NCI-H2081 (cell line): ENCODE measurements around the gene ACTA1.
A peak's percentile ranks its signal among the peaks of the same experiment; 100 is the strongest.
"Not testable (repeated sequence)": the region's sequence is repeated elsewhere in the genome, so short reads cannot be mapped to it uniquely, and the experiment has no call there.

Source experiments
- DNase-seq, 2 experiments: peaks; one replicate each; lab custom pipeline; 2025; lab: John Stamatoyannopoulos, UW

The ACTA1 gene

DNA sequence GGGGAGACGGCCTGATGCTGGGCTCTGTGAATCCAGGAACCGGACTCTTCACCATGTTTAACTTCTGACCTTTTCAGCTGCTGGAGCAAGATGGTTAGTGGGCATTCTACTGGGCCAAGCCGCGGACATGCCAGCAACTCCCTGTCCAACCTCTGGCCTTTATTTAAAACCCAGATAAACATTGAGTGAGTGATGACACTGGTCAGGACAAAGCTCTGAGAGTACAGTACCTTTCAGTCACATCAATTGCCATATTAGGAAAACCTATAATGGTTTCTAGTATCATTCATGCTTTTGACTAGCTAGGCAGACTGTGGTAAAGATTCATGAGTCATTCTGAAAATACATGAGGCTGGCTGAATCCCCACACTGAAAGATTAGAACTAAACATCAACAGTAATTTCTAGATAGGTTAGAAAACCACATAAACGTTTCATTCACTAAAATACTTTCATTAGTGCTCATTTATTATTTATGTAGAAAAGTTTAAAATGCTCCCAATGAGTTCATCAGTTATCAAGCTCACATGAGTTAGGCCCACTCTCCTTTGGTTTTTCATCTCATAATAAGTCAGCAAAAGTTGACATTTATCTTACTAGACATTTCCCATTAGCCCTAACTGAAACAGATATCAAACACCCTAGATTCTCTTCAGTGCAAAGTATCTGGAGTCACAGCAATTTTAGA lies 7.1 kb upstream of the ACTA1 start:
- no peak for DNase-seq

DNA sequence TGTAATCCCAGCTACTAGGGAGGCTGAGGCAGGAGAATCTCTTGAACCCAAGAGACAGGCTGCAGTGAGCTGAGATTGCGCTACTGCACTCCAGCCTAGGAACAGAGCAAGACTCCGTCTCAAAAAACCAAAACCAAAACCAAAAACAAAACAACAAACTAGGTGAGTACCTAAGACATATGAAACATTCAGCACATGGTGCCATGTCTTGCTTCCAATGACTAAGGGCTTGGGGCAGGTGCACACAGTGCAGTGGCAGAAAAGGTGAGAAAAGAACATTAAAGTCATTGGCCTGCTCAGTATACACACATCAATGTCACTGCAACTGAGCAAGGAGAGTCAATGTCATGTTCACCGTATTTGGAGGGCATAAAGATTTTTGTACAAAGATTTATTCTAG lies 4.1 kb upstream of the ACTA1 start:
- no peak for DNase-seq

DNA sequence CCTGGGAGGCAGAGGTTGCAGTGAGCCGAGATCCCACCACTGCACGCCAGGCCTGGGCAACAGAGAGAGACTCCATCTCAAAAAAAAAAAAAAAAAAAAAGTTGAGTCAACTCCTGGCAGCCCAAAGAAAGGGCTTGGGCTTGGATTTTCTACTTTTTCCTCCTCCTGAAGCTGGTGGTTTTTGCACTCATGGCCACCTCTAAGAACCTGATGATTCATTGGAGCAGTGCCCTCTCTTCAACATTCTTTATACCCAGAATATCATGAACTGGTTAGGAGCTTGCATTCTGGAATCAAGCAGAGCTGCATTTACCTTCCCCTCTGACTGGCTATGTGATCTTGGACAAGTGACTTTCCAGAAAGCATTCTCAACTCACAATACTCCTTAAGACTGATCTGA lies 3.5 kb upstream of the ACTA1 start:
- no peak for DNase-seq

DNA sequence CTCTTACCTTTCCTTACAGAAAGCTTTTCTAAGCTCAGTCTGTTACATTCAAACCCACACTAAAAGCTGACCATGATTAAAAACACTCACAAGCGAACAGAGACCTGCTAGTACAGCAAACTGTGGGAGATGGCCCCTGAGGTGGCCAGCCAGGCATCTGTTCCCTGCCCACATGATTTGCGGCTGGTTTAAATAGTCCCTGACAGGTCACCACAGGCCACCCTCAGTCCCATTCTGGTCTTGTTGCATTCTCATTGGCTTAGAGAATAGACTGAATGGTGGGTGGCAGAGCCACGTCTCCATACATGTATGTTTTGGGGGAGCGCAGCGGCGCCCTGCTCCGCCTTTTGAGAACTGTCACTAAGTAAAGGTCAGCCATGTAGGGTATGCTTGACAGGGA lies 2.3 kb upstream of the ACTA1 start:
- DNase-seq, result no peak

DNA sequence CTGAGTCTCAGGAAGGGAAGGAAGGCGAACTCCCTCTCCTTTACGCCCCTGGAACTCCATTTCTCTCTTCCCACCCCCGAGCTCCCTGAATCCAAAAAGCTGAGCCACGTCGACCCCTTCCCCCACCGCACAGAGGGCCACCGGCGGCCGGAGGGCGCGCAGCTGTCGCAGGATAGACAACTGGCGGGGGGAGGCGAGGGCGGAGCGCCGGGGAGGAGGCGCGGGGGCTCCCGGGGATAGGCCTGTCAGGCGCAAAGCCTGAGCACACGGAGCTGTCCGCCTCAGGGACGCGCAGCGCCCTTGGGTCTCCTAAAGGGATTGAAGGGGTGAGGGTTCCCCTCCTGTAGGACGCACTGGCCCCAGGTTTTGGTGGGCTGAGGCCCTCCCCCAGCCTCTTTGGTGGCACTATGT lies 752 bp upstream of the ACTA1 start:
- no peak for DNase-seq

DNA sequence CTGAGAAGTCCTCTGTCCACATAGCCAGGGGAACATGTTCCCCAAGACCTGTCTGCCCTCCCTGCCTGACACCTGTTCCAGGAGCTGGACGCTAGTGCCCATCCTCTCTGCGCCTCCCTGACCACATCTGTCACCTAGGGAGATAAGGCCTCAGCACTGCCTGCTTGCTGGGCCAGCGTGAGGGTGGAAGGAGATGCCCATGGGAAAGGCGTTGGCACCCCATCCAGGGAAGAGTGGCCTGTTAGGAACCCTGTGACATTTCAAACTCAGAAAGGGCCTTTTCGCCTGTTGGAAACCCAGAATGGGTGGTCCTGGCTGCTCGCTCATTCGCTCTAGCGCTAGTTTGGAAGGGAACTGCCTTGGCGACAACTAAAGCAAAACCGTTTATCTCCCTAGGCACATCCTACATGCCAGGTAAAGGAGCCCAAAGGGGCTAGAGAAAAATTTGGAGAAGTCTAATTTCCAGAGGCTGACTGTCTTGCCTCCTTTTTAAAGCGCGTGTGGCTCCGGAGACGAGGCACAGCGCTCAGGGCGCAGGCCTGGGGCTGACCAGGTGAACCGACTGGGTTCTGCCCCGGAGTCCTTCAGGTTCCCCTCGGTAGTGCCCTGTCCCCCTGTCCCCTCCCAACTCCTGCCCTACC lies 410 bp downstream of the ACTA1 start:
- no peak for DNase-seq

DNA sequence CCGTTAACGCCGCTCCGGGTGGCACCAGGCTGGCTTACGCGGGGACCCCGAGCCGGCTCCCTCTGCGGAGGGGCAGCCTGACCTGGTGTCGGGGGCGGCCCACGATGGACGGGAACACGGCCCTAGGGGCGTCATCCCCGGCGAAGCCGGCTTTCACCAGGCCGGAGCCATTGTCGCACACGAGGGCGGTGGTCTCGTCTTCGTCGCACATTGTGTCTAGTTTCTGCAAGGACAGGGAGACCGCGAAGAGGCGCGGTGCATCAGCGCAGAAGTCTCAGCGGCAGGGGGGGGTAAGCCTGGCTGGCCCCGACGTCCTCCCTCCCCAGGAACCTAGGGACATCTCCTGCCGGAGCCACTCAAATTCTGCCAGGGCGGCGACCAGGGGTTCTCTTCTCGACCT lies 989 bp downstream of the ACTA1 start:
- DNase-seq, result no peak

DNA sequence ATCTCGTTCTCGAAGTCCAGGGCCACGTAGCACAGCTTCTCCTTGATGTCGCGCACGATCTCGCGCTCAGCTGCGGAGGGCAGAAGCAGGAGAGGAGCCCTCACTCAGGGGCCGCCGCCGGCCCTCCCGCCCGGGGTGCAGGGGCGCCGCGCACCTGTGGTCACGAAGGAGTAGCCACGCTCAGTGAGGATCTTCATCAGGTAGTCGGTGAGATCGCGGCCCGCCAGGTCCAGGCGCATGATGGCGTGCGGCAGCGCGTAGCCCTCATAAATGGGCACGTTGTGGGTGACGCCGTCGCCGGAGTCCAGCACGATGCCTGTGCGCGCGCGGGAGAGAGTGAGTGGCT lies 1.8 kb downstream of the ACTA1 start:
- no peak for DNase-seq

DNA sequence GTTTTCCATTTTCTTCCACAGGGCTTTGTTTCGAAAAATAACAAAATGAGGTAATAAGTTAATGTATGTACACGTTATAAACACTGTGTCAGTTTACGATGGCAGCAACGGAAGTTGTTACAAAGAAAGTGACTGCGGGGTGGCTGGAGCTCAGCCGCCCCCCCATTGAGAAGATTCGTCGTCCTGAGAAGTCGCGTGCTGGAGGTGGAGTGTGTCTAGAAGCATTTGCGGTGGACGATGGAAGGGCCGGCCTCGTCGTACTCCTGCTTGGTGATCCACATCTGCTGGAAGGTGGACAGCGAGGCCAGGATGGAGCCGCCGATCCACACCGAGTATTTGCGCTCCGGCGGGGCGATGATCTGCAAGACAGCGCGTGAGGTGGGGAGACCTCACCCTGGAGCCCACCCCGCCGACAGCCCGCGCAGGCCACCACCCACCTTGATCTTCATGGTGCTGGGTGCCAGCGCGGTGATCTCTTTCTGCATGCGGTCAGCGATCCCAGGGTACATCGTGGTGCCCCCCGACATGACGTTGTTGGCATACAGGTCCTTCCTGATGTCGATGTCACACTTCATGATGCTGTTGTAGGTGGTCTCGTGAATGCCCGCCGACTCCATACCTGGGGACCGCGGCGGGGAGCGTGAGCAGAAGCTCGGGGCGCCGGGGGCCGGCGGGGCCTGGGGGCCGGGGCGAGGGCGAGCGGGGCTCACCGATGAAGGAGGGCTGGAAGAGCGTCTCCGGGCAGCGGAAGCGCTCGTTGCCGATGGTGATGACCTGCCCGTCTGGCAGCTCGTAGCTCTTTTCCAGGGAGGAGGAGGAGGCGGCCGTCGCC lies 2.4 kb downstream of the ACTA1 start:
- no peak for DNase-seq

DNA sequence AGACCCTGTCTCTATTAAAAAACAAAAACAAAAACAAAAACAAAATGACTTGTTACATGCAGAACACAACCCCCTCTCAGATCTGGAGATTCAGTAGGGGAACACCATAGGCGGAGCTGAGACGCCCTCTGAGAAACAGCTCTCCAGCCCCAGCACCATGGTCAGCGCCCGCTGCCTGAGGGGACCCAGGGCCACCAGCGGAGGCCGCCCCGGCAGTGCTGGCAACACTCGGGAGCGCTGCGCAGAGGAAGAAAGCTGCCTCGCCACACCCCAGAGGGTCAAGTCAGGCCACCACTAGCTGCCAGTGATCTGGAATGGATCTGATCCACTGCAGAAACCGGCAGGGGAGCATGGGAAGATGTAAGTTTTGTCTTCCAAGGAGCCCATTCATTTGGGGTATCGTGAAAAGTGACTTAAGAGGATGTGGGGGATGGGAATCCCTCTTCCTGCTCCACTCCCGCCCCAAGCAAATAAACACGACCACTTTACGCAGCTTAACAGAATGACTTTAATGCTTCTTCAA lies 3.1 kb downstream of the ACTA1 start:
- DNase-seq, result no peak

DNA sequence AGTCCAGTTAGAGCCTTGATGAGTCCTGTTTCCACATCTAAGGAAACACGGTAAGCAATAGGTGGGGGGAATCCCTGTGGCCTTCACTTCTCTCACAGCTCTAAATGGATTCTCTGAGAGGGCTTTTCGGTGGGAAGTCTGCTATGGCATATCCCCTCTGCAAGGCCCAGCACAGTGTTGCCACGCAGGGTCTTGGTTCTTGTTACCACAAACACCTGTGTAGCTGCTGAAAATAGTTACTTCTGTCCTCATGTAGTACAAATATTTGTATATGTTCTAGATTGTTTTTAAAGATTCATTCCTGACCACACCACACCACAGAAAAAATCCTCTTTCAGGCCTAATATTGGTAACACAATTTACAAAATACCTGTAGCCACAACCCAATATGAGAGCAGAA lies 5.6 kb downstream of the ACTA1 start:
- DNase-seq, result no peak

DNA sequence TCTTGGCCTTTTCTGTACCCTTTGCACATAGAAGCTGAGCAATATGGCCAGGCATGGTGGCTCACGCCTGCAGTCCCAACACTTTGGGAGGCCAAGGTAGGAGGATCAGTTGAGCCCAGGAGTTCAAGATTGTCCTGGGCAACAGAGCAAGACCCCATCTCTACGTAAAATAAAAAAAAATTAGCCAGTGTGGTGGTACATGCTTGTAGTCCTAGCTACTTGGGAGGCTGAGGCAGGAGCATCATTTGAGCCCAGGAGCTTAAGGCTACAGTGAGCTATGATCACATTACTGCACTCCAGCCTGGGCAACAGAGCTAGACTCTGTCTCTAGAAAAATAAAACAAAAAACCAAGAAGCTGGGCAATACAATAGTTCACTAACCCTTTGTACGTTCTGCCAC lies 6.3 kb downstream of the ACTA1 start:
- no peak for DNase-seq

DNA sequence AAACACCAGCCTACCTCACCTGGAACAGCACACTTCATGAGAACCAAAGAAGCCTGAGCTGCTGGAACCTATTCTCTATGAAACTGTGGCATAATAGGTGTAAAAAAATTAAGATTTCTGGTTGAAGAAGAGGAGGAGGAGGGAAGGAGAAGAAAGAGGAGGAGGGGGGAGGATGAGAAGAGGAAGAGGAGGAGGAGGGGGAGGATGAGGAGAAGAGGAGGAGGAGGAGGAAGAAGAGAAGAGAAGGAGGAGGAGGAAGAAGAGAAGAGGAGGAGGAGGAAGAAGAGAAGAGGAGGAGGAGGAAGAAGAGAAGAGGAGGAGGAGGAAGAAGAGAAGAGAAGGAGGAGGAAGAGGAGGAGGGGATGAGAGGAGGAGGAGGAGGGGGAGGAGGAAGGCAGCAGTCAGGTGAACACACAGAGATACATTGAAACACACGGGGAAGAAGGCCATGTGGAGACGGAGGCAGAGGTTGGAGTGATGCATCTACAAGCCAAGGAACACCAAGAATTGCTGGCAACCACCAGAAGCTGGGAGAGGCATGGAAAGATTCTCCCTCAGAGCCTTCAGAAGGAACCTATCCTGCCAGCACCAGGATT lies 8.2 kb downstream of the ACTA1 start:
- DNase-seq, result no peak

DNA sequence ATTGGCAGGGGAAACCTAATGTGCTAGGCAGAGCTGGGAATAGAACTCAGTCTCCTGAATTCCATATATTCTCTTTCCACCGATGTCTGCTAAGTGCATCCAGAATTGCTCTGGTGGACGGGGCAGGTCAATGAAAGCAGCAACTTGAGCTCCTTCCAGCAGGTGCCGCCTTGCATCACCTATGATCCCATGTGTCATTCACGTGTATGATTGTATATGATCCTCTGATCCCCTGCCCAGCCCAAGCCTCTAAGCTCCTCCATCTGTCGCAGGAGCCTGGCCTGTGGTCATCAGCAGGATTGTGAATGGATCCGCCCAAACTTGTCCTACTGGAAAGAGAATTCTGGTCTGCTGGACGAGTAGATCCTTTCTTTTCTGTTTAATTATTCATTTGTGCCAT lies 13.1 kb downstream of the ACTA1 start:
- DNase-seq, result no peak

DNA sequence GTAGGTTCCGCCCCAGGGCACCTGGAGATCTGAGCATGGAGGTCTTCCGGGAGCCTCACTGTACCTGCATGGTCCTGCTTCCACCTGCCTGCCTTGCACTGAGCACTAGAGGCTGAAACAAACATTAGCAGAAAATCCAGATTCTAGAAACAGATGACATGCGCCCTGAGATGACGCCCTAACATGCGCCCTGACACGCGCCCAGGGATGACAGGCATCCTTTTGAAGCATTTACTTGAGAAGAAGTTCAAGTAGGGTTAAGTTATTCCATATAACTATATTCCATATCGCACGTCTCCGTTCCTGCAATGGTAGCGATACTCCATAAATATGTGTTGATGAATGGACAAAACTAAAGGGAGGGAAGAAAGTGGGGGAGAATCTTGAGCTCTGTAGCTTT lies 13.7 kb downstream of the ACTA1 start:
- no peak for DNase-seq

DNA sequence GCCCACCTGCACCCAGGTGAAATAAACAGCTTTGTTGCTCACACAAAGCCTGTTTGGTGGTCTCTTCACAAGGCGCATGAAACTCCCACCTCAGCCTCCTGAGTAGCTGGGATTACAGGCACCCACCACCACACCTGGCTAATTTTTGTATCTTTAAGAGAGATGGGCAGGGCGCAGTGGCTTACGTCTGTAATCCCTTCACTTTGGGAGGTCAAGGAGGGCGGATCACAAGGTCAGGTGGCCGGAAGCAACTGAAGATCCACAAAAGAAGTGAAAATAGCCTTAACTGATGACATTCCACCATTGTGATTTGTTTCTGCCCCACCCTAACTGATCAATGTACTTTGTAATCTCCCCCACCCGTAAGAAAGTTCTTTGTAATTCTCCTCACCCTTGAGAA lies 15.3 kb downstream of the ACTA1 start:
- DNase-seq, result not testable (repeated sequence)

DNA sequence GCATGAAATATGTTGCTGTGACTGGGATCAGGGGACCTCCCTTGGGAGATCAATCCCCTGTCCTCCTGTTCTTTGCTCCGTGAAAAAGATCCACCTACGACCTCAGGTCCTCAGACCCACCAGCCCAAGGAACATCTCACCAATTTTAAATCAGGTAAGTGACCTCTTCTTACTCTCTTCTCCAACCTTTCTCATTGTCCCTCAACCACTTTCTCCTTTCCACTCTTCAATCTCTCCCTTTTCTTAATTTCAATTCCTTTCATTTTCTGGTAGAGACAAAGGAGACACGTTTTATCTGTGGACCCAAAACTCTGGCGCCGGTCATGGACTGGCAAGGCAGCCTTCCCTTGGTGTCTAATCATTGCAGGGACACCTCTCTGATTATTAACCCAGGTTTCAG lies 21.1 kb downstream of the ACTA1 start:
- DNase-seq, result not testable (repeated sequence)

DNA sequence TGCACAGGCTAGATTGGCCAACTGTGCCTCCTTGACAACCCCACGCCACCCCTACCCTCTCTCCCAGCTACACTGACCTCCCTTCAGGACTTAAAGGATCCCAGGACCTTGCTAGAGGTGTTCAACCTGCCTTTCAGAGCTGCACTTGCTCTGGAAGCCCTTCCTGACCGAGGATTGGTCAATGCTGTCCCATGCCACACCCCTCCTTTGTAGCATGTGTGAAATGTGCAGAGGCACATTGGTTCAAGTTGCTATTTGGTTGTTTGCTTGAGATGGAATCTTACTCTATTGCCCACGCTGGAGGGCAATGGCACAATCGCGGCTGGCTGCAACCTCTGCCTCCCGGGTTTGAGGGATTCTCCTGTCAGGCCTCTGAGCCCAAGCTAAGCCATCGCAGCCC lies 21.8 kb downstream of the ACTA1 start:
- DNase-seq, result peak in 1 of 2 experiments; percentile 25

DNA sequence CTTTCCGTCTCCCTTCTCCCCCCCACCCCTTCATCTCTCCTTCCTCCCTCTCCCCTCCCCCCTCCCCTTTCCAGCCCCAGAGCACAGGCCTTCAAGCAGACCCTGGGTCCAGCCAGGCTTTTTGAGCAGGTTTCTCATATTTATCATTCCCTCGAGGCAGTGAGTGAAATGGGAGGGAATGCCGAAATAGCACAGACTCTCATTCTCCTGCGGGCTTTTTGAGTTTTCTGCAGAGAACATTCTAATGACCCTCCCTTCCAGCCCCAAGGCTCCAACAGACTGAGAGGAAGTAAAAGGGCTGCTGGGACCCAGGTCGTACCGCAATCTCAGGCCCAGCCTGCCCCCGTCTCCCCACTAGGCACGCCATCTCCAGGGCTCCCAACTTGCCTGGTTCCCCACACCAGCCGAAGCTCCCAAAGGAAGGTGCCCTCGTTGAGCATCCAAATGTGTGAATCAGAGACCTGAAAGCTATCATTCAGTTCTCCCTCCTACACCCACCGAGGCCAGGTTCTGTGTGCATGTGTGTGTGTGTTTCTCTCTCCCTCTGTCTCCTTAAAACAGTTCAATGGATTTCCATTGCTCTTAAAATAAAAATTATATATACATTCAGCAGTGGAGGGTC lies 22.3 kb downstream of the ACTA1 start:
- DNase-seq, result no peak

DNA sequence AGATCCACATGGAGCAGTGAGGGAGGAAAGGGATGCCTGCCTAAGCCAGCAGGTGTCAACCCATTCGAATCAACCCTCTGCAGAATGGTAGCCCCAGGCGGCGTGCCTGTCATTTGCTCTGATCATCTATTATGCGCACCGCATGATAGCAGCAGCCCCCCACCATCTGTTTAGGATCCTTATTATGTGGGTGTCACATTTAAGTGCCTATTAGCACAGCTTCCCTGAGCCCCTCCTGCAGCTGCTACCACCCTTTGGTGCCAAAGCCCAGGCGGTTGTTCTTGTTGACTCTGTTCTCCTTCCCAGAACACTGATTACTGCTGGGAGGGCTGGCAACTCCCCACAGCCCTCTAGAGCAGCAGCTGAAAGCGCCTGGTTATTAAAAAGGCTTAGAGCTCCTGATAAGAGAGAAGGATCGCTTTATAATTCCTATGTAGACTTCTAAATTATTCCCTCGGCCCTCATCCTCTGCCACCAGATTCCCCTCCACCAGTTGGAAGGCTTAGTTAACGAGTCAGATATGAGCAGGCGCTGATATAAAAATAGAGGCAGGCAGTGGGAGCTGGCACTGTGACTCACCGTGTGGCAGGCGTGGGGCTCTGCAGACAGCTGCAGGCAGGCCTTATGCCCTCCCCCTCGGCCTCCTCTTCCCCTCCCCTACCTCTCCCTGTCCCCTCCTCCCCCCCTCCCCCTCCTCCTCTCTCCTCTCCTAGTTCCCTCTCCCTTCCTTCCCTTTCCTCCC lies 23.0 kb downstream of the ACTA1 start:
- peak; percentile 99 to 100 for DNase-seq

DNA sequence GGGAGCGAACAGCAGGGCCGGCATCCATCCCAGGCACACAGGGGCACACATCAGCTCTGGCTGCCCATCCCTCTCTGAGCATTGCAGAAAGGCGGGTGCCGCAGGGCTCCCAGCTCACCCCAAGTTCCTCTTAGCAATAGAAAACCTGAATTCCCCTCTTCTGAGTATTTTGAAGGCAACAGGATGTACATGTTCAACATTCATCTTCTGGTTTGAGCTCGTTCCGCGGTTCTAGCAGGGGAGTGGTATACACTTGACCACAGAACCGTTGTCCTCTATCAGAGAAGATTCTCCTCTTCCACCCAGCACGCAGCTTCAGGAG lies 23.6 kb downstream of the ACTA1 start:
- DNase-seq, result no peak
